Neural cell (in vitro differentiated cells): ENCODE results near the gene HEXD. TPM values are rescaled to one million over a fixed set of nuclear protein-coding genes. Genes with fewer than 3 reads are reported as not detected.

Source experiments
- H2AFZ ChIP-seq: fragments of 200-600, 300-800 bp; sonication (generic), shearing (Covaris generic); 2 replicates; pipeline ENCODE4 v1.6.0; 2014; ENCODE audit warnings: low read depth, mild to moderate bottlenecking, antibody characterized with exemption, low read length, moderate library complexity
- H3F3A ChIP-seq: fragments of 200-600 bp; shearing (Covaris generic); 2 replicates; pipeline ENCODE4 v1.6.1; 2016; ENCODE audit warnings: mild to moderate bottlenecking, moderate library complexity, mixed read lengths, antibody characterized with exemption, low read length; ENCODE audit not compliant: insufficient read depth, poor library complexity, severe bottlenecking
- H3K27ac ChIP-seq: fragments of 200-600, 300-800 bp; sonication (generic), shearing (Covaris generic); 2 replicates; pipeline ENCODE4 v1.5.1; 2014; ENCODE audit warnings: mild to moderate bottlenecking, low read length, moderate library complexity
- H3K27me3 ChIP-seq: fragments of 300-800, 200-600 bp; sonication (generic), shearing (Covaris generic); 2 replicates; pipeline ENCODE4 v1.6.0; 2014; ENCODE audit warnings: mild to moderate bottlenecking, low read depth, low read length, moderate library complexity; ENCODE audit not compliant: insufficient read depth
- H3K36me3 ChIP-seq: fragments of 300-800, 200-600 bp; sonication (generic), shearing (Covaris generic); 2 replicates; pipeline ENCODE4 v1.5.1; 2014; ENCODE audit warnings: mild to moderate bottlenecking, antibody characterized with exemption, low read length, moderate library complexity; ENCODE audit not compliant: insufficient read depth
- H3K4me2 ChIP-seq: fragments of 300-800, 200-600 bp; sonication (generic), shearing (Covaris generic); 2 replicates; pipeline ENCODE4 v1.6.0; 2014; ENCODE audit warnings: mild to moderate bottlenecking, low read length
- H3K4me3 ChIP-seq: fragments of 300-800, 200-600 bp; sonication (generic), shearing (Covaris generic); 2 replicates; pipeline ENCODE4 v1.5.1; 2014; ENCODE audit warnings: mild to moderate bottlenecking, low read length, moderate library complexity
- H3K79me2 ChIP-seq: fragments of 200-600 bp; shearing (Covaris generic); replicated peaks from 2 replicates; pipeline ENCODE4 v1.6.0; 2014; ENCODE audit warnings: mild to moderate bottlenecking, low read length, moderate library complexity; ENCODE audit not compliant: insufficient read depth
- H3K9ac ChIP-seq: fragments of 300-800, 200-600 bp; sonication (generic), shearing (Covaris generic); 2 replicates; pipeline ENCODE4 v1.6.1; 2016; ENCODE audit warnings: mild to moderate bottlenecking, low read length, mixed read lengths
- H3K9me2 ChIP-seq: fragments of 200-600 bp; shearing (Covaris generic); 2 replicates; pipeline ENCODE4 v1.6.1; 2016; ENCODE audit warnings: mild to moderate bottlenecking, low read length, mixed read lengths; ENCODE audit not compliant: insufficient read depth
- H3K9me3 ChIP-seq: fragments of 200-600, 300-800 bp; sonication (generic), shearing (Covaris generic); 2 replicates; pipeline ENCODE4 v1.6.1; 2016; ENCODE audit warnings: mild to moderate bottlenecking, mixed run types, low read length, moderate library complexity, mixed read lengths
- H4K20me1 ChIP-seq: fragments of 200-600 bp; shearing (Covaris generic); 2 replicates; pipeline ENCODE4 v1.6.1; 2016; ENCODE audit warnings: mild to moderate bottlenecking, mixed run types; ENCODE audit not compliant: insufficient read depth
- CTCF ChIP-seq: fragments of 450-650 bp; IDR thresholded peaks from 2 replicates; pipeline ENCODE4 v1.5.1; 2014; ENCODE audit warnings: antibody characterized with exemption, mild to moderate bottlenecking, moderate library complexity; ENCODE audit not compliant: poor library complexity, severe bottlenecking
- EP300 ChIP-seq: fragments of 450-650 bp; conservative IDR thresholded peaks from 2 replicates; pipeline ENCODE4 v1.6.1; 2014; ENCODE audit warnings: antibody characterized with exemption, mild to moderate bottlenecking, moderate library complexity; ENCODE audit not compliant: poor library complexity, severe bottlenecking
- EZH2 ChIP-seq: fragments of 200-600, 300-800 bp; shearing (Covaris generic), sonication (generic); IDR thresholded peaks from 2 replicates; pipeline ENCODE4 v1.6.1; 2014; ENCODE audit warnings: antibody characterized with exemption, low read length, borderline replicate concordance, mild to moderate bottlenecking; ENCODE audit not compliant: insufficient read depth, poor library complexity, severe bottlenecking
- MXI1 ChIP-seq: fragments of 450-650 bp; conservative IDR thresholded peaks from 2 replicates; pipeline ENCODE4 v1.6.1; 2014; ENCODE audit warnings: antibody characterized with exemption, mild to moderate bottlenecking; ENCODE audit not compliant: poor library complexity, severe bottlenecking
- POLR2AphosphoS5 ChIP-seq: IDR thresholded peaks from 2 replicates; pipeline ENCODE4 v1.6.1; 2012
- RAD21 ChIP-seq: fragments of 450-650 bp; conservative IDR thresholded peaks from 2 replicates; pipeline ENCODE4 v1.6.1; 2014; ENCODE audit warnings: antibody characterized with exemption, mild to moderate bottlenecking, moderate library complexity
- REST ChIP-seq: IDR thresholded peaks from 2 replicates; pipeline ENCODE4 v1.6.1; 2012; ENCODE audit warnings: borderline replicate concordance
- SMC3 ChIP-seq: fragments of 450-650 bp; conservative IDR thresholded peaks from 2 replicates; pipeline ENCODE4 v1.6.1; 2014; ENCODE audit warnings: antibody characterized with exemption, mild to moderate bottlenecking, moderate library complexity; ENCODE audit not compliant: poor library complexity
- TAF1 ChIP-seq: IDR thresholded peaks from 2 replicates; pipeline ENCODE4 v1.6.1; 2012; ENCODE audit warnings: low read depth
- polyA plus RNA-seq: library from polyadenylated mRNA; depleted of rRNA; stranded (reverse); fragments of >200 nt; gene quantifications from 2 replicates; pipeline ENCODE4 v1.2.3, GENCODE V29; 2014

HEXD gene
- polyA plus RNA-seq, 1 donor from 2014 or later = 72.8 TPM

DNA sequence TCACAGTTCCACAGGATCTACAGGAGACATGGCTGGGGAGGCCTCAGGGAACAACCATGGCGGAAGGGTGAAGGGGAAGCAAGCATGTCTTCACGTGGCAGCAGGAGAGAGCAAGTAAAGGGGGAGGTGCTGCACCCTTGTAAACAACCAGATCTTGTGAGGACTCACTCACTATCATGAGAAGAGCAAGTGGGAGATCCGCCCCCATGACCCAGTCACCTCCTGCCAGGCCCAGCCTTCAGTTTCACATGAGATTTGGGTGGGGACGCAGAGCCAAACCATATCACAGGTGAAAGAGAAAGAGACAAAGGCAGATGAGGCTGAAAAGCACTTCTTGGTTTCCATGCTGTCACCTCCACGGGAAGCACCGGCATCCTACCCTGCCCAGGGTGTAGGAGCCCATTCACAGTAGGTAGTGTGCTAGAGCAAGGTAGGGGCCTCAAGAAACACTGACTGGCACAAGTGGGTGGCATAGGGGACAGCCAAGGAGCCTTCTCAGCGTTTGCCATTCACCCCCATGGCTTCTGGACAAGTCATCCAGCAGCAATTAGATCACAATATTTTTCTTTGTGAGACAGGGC is 47.0 kb downstream of the HEXD start:
- no peak overlapping the region for H2AFZ ChIP-seq
- H3K9me2 ChIP-seq = no peaks in the 10 kb centered on the region
- no peak for TF ChIP-seq SMC3
- no peak for TF ChIP-seq POLR2AphosphoS5
- TF ChIP-seq TAF1 = no peak
- no peak for TF ChIP-seq RAD21
- no peak for TF ChIP-seq REST
- TF ChIP-seq MXI1 = no peak
- no peak for TF ChIP-seq CTCF
- no peaks in the 10 kb centered on the region for H3K27me3 ChIP-seq
- H3F3A ChIP-seq = no peaks in the 10 kb centered on the region
- no peak overlapping the region for H3K9ac ChIP-seq
- H4K20me1 ChIP-seq = peaks cover 5% of the 10 kb centered on the region
- H3K27ac ChIP-seq = no peak overlapping the region
- no peaks in the 10 kb centered on the region for H3K36me3 ChIP-seq
- H3K9me3 ChIP-seq = no peaks in the 10 kb centered on the region
- no peak overlapping the region for H3K4me3 ChIP-seq
- peaks cover 8% of the 10 kb centered on the region for H3K79me2 ChIP-seq
- H3K4me2 ChIP-seq = no peak overlapping the region

GRCh38 chr17:82468692-82469091 is 50.5 kb downstream of the HEXD start:
- no peak overlapping the region for H3K27ac ChIP-seq
- no peak overlapping the region for H3K4me2 ChIP-seq
- no peaks in the 10 kb centered on the region for H3K79me2 ChIP-seq
- H3K9me2 ChIP-seq = no peaks in the 10 kb centered on the region
- no peaks in the 10 kb centered on the region for H3K27me3 ChIP-seq
- no peaks in the 10 kb centered on the region for H4K20me1 ChIP-seq
- H2AFZ ChIP-seq = no peak overlapping the region
- H3K36me3 ChIP-seq = no peaks in the 10 kb centered on the region
- H3K9me3 ChIP-seq = no peaks in the 10 kb centered on the region
- H3K9ac ChIP-seq = no peak overlapping the region
- no peak for TF ChIP-seq POLR2AphosphoS5
- TF ChIP-seq TAF1 = no peak
- no peak for TF ChIP-seq REST
- TF ChIP-seq MXI1 = no peak
- no peak for TF ChIP-seq SMC3
- TF ChIP-seq RAD21 = no peak
- no peak for TF ChIP-seq EZH2
- no peak for TF ChIP-seq CTCF
- no peak for TF ChIP-seq EP300
- H3K4me3 ChIP-seq = no peak overlapping the region
- H3F3A ChIP-seq = no peaks in the 10 kb centered on the region
